ENCODE results near the gene DAAM2.

DNA sequence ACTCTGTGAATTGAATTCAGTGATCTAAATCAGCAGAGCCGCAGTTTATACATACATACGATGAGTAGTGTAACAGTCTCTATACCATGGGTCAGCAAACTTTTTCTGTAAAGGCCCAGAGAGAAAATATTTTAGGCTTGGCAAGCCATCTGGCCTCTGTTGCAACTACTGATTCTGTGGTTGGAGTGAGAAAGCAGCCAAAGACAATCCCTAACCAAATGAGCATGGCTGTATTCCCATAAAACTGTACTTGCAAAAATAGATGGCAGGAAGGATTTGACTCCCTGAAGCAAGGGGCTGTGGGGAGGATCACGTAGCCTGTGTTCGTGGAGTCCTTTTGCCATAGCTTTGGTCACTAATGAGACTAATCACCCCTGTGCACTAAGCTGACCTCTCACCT is 160.0 kb downstream of the DAAM2 start:
- TF ChIP-seq EZH2phosphoT487 (IDR thresholded peaks at IDR 0.05; ENCODE audit: insufficient read depth, low read depth) (no peak), EZH2 (IDR thresholded peaks at IDR 0.05; ENCODE audit: insufficient read depth, poor library complexity, severe bottlenecking) (no peak)

Data from GM23248 (cell line).